BLaER1 (cell line): ENCODE measurements around the gene ZNF394.

Experiments
- H3K27ac ChIP-seq: shearing (Covaris generic); formaldehyde crosslinking; 2 replicates; pipeline ENCODE4 v1.8.1; 2022
- H3K27me3 ChIP-seq: shearing (Covaris generic); formaldehyde crosslinking; 2 replicates; pipeline ENCODE4 v1.8.1; 2022
- H3K36me3 ChIP-seq: shearing (Covaris generic); formaldehyde crosslinking; 2 replicates; pipeline ENCODE4 v1.8.1; 2022
- H3K4me1 ChIP-seq: shearing (Covaris generic); formaldehyde crosslinking; 2 replicates; pipeline ENCODE4 v1.8.1; 2022
- H3K4me2 ChIP-seq: shearing (Covaris generic); formaldehyde crosslinking; 2 replicates; pipeline ENCODE4 v1.8.1; 2022
- H3K4me3 ChIP-seq: shearing (Covaris generic); formaldehyde crosslinking; 2 replicates; pipeline ENCODE4 v1.8.1; 2022
- H3K9ac ChIP-seq: shearing (Covaris generic); formaldehyde crosslinking; 2 replicates; pipeline ENCODE4 v1.8.1; 2022
- H3K9me3 ChIP-seq: shearing (Covaris generic); formaldehyde crosslinking; 2 replicates; pipeline ENCODE4 v1.8.1; 2022
- H4K20me1 ChIP-seq: shearing (Covaris generic); formaldehyde crosslinking; 2 replicates; pipeline ENCODE4 v1.8.1; 2022
- Cebpa-rat ChIP-seq: shearing (Covaris generic); IDR thresholded peaks from 2 replicates; pipeline ENCODE4 v1.8.1; 2022

The ZNF394 gene

DNA sequence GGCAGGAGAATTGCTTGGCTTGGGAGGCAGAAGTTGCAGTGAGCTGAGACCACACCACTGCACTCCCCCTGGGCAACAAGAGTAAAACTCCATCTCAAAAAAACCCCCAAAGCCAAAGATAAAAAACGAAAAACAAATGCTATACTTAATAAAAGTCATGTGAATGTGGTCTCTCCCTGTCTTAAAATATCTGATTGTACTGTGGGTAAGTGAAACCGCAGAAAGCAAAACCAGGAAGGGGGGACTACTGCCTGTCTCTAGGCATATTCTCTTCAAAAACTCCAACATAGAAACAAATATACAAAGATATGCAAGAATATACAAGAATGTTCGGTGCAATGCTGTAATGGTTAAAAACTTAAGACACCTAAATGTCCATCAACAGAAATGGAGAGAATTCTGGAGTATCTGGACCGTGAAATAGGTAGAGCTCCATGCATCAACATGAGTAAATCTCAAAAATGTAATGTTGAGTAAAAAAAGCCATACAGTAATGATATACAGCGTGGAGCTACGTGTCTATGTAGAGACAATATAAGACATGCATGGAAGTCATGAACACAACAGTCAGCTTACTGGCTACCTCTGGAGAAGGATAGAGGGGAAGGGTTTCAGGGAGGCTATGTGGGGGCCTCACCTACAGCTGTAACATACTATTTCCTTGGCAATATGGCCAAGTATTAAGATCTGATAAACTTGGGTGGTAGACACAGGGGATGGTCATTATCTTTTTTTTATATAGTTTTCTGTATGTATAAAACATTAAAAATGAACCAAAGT, 2.1 kb downstream of the ZNF394 start:
- peaks cover 5% of the 10 kb centered on the region; the same call in 1 of the 2 replicates for H3K27me3 ChIP-seq
- H3K9ac ChIP-seq, result peak overlapping the region; percentile 87

DNA sequence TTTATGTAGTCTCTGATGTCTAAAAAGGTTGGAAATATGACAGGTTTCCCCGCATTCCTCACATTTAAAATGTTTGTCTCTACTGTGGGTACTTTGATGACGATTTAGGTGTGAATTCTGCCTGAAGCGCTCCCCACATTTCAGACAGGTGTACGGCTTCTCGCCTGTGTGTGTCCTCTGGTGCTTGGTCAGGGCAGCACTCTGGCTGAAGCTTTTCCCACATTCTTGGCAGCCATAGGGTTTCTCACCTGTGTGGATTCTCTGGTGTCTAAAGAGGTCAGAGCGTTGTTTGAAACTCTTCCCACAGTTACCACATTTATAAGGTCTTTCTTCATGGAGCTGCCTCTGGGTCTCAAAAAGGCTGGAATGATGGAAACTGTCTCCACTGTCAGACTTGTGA, 6.3 kb downstream of the ZNF394 start:
- Histone ChIP-seq H3K27me3 (peaks cover 5% of the 10 kb centered on the region; the same call in 1 of the 2 replicates), H3K9me3 (peaks cover 55% of the 10 kb centered on the region), H3K4me1 (peaks cover 15% of the 10 kb centered on the region), H3K27ac (no peak overlapping the region), H4K20me1 (peaks cover 38% of the 10 kb centered on the region), H3K4me2 (no peak overlapping the region), H3K36me3 (peaks cover 94% of the 10 kb centered on the region), H3K9ac (no peak overlapping the region), H3K4me3 (peak overlapping the region; percentile 43)
- TF ChIP-seq Cebpa-rat, result no peak

More for the DNA sequence above, 2.1 kb downstream of the ZNF394 start:
- peaks cover 30% of the 10 kb centered on the region for H4K20me1 ChIP-seq
- peaks cover 44% of the 10 kb centered on the region for H3K9me3 ChIP-seq
- H3K4me1 ChIP-seq, result peaks cover 25% of the 10 kb centered on the region
- peaks cover 58% of the 10 kb centered on the region for H3K36me3 ChIP-seq
- no peak overlapping the region for H3K27ac ChIP-seq
- peak overlapping the region; percentile 99 for H3K4me2 ChIP-seq
- peak overlapping the region; percentile 89 for H3K4me3 ChIP-seq
- TF ChIP-seq Cebpa-rat, result no peak

DNA sequence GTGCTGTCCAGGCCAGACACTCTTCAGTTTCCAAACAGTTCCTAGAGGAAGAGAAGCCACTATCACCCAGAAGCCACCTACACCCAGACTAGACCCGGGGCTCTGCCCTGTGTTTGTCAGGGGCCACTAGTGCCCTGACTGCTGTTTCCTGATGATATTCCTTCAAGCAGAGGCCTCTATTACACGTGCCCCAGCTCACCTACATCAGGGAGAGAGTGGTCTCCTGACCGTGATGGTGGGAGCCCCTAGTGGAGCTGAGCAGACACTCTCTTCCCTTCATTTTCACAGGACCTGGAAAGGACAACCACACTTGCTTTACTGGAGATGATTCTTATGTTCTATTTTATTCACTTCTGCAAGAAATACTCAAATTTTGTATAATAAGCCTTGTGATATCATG, 9.2 kb downstream of the ZNF394 start:
- Histone ChIP-seq H3K36me3 (peaks cover 94% of the 10 kb centered on the region), H3K27ac (no peak overlapping the region), H3K4me3 (no peak overlapping the region), H4K20me1 (peaks cover 24% of the 10 kb centered on the region), H3K27me3 (peaks cover 5% of the 10 kb centered on the region; the same call in 1 of the 2 replicates), H3K9ac (no peak overlapping the region), H3K4me2 (no peak overlapping the region), H3K9me3 (peaks cover 41% of the 10 kb centered on the region), H3K4me1 (no peaks in the 10 kb centered on the region)
- TF ChIP-seq Cebpa-rat, result no peak

- TF ChIP-seq Cebpa-rat, result no peak
- peaks cover 24% of the 10 kb centered on the region for H3K9me3 ChIP-seq
- H3K36me3 ChIP-seq, result peaks cover 94% of the 10 kb centered on the region
- no peak overlapping the region for H3K27ac ChIP-seq
- H3K4me2 ChIP-seq, result no peak overlapping the region
- peaks cover 3% of the 10 kb centered on the region; the same call in 1 of the 2 replicates for H3K27me3 ChIP-seq
- H3K4me1 ChIP-seq, result no peaks in the 10 kb centered on the region
- H4K20me1 ChIP-seq, result peaks cover 24% of the 10 kb centered on the region
- no peak overlapping the region for H3K9ac ChIP-seq
- H3K4me3 ChIP-seq, result no peak overlapping the region
Measured at GRCh38 chr7:99489235-99489634, 10.8 kb downstream of the ZNF394 start.

DNA sequence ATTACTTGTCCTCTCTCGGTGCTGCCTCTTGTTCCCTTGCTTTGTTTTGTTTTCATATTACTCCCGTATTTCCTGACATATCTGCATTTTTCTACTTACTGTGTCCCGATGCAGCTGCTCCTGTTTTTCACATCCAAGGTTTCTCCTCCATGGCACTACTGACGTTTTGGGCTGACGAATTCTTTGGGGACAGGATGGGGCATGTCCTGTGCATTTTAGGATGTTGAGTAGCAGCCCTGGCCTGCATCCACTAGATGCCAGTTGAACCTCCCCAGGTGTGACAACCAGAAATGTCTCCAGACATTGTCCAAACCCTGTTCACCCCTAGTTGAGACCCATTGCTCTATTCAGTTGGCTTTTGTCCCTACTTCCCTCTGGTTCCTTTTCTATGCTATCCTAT, 15.0 kb downstream of the ZNF394 start:
- Histone ChIP-seq H3K27ac (no peak overlapping the region), H3K36me3 (peaks cover 93% of the 10 kb centered on the region), H3K9me3 (no peaks in the 10 kb centered on the region)

DNA sequence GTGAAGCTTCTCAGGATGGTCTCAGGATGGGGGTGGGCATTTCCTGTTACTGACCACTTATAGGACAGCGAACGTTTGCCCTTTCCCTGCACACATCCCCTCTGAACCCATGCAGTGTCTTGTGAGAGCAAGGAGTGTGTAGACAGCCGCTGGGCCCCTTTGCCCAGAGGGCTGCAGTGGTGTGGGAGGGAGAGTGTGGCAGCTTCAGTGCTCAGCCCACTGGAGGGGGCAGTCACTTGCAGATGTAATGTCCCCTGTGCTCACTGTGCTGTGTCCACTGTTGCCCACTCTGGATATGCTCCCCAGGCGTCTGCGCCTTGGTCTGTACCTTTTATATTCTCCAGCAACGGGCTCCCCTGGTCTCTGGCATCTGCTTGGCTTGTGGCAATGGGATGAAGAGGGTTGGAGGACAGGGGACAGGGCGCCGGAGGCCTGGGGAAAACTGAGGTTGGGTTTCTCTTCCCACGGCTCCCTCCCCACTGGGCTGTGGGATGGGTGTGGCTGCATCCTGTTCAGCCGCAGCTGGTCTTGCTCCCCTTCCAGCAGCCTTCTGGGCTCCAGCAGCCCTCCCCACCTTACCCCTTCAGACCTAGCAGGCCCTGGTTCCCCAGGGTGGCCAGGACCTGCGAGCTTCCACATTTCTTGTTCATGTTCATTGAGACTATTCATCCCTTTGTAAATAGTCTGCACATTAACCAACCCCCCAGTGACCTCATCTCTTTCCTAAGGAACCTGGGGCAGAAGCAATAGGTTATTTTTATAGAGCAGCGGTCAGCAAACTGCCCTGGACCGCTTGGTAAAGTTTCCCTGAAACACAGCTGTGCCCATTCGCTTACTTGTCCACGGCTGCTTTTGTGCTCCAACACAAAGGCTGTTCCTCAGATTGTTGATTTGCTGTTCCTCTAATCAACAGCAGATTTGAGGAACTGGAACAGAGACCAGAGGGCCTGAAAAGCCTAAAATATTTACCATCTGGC, 21.3 kb downstream of the ZNF394 start:
- Histone ChIP-seq H3K4me2 (no peak overlapping the region), H3K27ac (no peak overlapping the region), H3K9ac (0 out of 2 replicates have a peak overlapping the region, but pooled peaks have one; percentile 12), H4K20me1 (peaks cover 57% of the 10 kb centered on the region), H3K4me1 (peaks cover 22% of the 10 kb centered on the region), H3K9me3 (no peaks in the 10 kb centered on the region), H3K36me3 (peaks cover 85% of the 10 kb centered on the region), H3K27me3 (no peaks in the 10 kb centered on the region), H3K4me3 (no peak overlapping the region)
- TF ChIP-seq Cebpa-rat, result no peak

More for the DNA sequence above, 15.0 kb downstream of the ZNF394 start:
- Histone ChIP-seq H3K27me3 (no peaks in the 10 kb centered on the region), H3K4me3 (no peak overlapping the region), H3K4me2 (no peak overlapping the region), H4K20me1 (peaks cover 21% of the 10 kb centered on the region), H3K9ac (no peak overlapping the region), H3K4me1 (no peaks in the 10 kb centered on the region)
- TF ChIP-seq Cebpa-rat, result no peak

GRCh38 chr7:99476107-99476506, 24.0 kb downstream of the ZNF394 start:
- no peak for TF ChIP-seq Cebpa-rat
- Histone ChIP-seq H4K20me1 (peaks cover 54% of the 10 kb centered on the region), H3K9ac (no peak overlapping the region), H3K4me1 (peaks cover 29% of the 10 kb centered on the region), H3K27ac (no peak overlapping the region), H3K9me3 (no peaks in the 10 kb centered on the region), H3K4me2 (no peak overlapping the region), H3K36me3 (peaks cover 60% of the 10 kb centered on the region), H3K27me3 (no peaks in the 10 kb centered on the region), H3K4me3 (no peak overlapping the region)

- H3K4me3 ChIP-seq, result peak overlapping the region; percentile 85
- no peaks in the 10 kb centered on the region for H3K27me3 ChIP-seq
- H3K4me1 ChIP-seq, result peaks cover 28% of the 10 kb centered on the region
- peaks cover 31% of the 10 kb centered on the region for H3K36me3 ChIP-seq
- H3K4me2 ChIP-seq, result peak overlapping the region; percentile 91
- peak overlapping the region; percentile 84 for H3K9ac ChIP-seq
- peak overlapping the region; percentile 86 for H3K27ac ChIP-seq
- TF ChIP-seq Cebpa-rat, result no peak
- H4K20me1 ChIP-seq, result peaks cover 26% of the 10 kb centered on the region
- no peaks in the 10 kb centered on the region for H3K9me3 ChIP-seq
Measured at GRCh38 chr7:99473315-99473596, 26.8 kb downstream of the ZNF394 start.

DNA sequence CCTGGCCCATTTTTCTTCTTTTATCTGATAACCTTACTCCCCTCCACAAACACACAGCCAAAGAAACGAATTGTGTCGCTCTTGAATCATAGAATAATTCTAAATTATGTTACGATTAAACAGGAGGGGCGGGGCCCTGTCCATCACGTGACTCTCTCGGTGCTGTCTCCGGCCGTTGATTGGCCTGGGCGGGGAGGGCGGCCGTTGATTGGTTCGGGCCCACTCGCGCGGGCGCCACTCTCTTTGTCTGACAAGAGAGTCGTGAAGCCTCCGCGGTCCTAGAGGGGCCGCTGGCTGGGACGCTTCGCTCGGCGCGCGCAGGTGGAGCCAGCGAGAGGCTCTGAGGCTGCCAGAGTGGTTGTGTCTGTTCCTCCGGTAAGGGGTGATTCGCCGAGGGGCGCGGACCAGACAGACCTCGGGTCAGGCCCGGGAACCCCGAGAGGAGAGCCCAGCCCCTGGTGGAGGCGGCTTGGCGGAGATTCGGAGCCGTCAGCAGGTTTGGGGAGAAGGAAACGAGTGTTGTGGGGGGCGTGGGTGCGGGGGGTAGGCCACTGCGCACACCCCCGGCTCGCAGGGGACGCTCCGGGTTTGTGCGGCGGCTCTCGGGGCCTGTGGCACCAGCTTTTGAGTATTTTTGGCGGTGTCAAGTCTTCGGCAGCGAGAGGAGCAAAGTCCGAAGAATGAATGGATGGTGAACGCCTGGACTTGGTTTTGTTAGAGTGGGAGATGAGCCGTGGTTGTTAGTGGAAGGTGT, 27.3 kb downstream of the ZNF394 start, which contains the start of gene ZNF789:
Gene ZNF789, plus strand, starts transcription at position 330 of the 754 bp plus-strand sequence. CDS start 3,567 bp downstream, outside the sequence.
- peaks cover 28% of the 10 kb centered on the region for H3K4me1 ChIP-seq
- TF ChIP-seq Cebpa-rat, result no peak
- no peaks in the 10 kb centered on the region for H3K9me3 ChIP-seq
- H3K9ac ChIP-seq, result peak within 1 kb of the TSS; percentile 84
- H3K27me3 ChIP-seq, result no peaks in the 10 kb centered on the region
- peak within 1 kb of the TSS; percentile 86 for H3K27ac ChIP-seq
- H3K4me2 ChIP-seq, result peak within 1 kb of the TSS; percentile 91
- peaks cover 26% of the 10 kb centered on the region for H3K36me3 ChIP-seq
- H4K20me1 ChIP-seq, result peaks cover 21% of the 10 kb centered on the region
- peak within 1 kb of the TSS; percentile 85 for H3K4me3 ChIP-seq
